Endothelial cell of umbilical vein (primary cell): Measurements from ENCODE around the gene CATSPERD.

Experiments
- EZH2 ChIP-seq: IDR thresholded peaks from 2 replicates; pipeline ENCODE4 v1.6.1; 2012; ENCODE audit warnings: borderline replicate concordance, low read depth, mild to moderate bottlenecking, moderate library complexity, low read length, inconsistent platforms; ENCODE audit not compliant: severe bottlenecking
- FOS ChIP-seq: IDR thresholded peaks from 2 replicates; pipeline ENCODE4 v1.6.1; 2011; ENCODE audit warnings: mild to moderate bottlenecking, low read length, moderate library complexity, borderline replicate concordance; ENCODE audit not compliant: insufficient read depth
- GATA2 ChIP-seq: IDR thresholded peaks from 2 replicates; pipeline ENCODE4 v1.7.0; 2011; ENCODE audit warnings: low read depth, mild to moderate bottlenecking, moderate library complexity, mixed read lengths, low read length; ENCODE audit not compliant: insufficient read length, insufficient read depth
- JUN ChIP-seq: IDR thresholded peaks from 2 replicates; pipeline ENCODE4 v1.6.1; 2011; ENCODE audit warnings: borderline replicate concordance, low read depth; ENCODE audit not compliant: insufficient read length, insufficient read depth
- MAX ChIP-seq: IDR thresholded peaks from 2 replicates; pipeline ENCODE4 v1.6.1; 2011; ENCODE audit not compliant: insufficient read depth, insufficient read length
- POLR2A ChIP-seq: IDR thresholded peaks from 2 replicates; pipeline ENCODE4 v1.6.1; 2012; ENCODE audit warnings: low read depth, mild to moderate bottlenecking, control low read depth, low read length
- TF ChIP-seq, protein P1 (sequence below), 2 donors: IDR thresholded peaks; 1 replicate in 1 of 2; 2 replicates in 1 of 2; pipeline ENCODE4 v1.5.1; 2011; ENCODE audit warnings: low read length in 2 of 2, mild to moderate bottlenecking in 2 of 2, moderate library complexity in 2 of 2, control low read depth in 1 of 2, inconsistent platforms in 1 of 2, low read depth in 1 of 2; ENCODE audit not compliant: insufficient read depth in 1 of 2; ENCODE audit errors: extremely low read depth in 1 of 2

DNA sequence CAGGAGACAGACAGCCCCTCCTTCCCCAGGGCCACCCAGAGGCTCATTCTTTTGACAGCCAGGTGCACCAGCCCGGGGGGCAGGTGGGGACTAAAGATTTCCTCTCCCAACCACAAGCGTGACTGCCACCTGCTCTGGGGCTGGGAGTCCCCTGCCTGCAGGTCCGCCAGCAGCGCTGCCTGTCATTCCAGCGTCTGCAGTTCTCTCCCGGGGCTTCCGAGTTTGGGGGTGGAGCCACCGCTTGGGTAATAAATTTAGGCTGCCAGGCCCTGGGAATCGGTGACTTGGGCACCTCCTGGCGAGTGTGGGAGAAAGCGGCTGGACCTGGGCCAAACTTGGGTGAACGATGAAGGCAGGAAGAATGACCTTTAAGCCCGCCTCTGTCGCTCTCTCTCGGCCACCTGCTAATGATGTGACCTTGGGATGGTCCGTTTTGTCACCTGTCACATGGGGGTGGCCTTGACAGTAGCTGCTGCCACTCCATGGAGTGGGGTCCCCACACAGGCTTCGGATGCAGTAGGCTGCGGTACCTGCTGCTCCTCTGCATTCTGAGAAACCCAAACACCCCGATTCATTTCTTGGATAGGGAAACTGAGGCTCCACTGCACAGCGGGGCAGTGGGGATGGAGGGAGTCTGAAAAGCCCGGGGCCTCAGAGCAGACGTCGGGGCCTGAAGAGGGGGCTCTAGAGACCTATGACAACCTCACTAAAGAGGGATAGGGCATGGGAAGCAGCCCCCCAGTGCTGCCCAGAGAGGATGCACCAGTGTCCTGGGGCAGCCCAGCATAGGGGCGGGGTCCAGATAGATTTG lies 106.3 kb downstream of the CATSPERD start:
- TF ChIP-seq, protein P1, sequence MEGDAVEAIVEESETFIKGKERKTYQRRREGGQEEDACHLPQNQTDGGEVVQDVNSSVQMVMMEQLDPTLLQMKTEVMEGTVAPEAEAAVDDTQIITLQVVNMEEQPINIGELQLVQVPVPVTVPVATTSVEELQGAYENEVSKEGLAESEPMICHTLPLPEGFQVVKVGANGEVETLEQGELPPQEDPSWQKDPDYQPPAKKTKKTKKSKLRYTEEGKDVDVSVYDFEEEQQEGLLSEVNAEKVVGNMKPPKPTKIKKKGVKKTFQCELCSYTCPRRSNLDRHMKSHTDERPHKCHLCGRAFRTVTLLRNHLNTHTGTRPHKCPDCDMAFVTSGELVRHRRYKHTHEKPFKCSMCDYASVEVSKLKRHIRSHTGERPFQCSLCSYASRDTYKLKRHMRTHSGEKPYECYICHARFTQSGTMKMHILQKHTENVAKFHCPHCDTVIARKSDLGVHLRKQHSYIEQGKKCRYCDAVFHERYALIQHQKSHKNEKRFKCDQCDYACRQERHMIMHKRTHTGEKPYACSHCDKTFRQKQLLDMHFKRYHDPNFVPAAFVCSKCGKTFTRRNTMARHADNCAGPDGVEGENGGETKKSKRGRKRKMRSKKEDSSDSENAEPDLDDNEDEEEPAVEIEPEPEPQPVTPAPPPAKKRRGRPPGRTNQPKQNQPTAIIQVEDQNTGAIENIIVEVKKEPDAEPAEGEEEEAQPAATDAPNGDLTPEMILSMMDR (IDR thresholded peaks at IDR 0.05; ENCODE audit: extremely low read depth in 1 of 2, insufficient read depth in 1 of 2, low read depth in 1 of 2, low read length in 2 of 2), result no peak
- TF ChIP-seq MAX, result no peak
- no peak for TF ChIP-seq GATA2
- TF ChIP-seq EZH2, result no peak
- no peak for TF ChIP-seq POLR2A
- no peak for TF ChIP-seq JUN
- no peak for TF ChIP-seq FOS
